Neutrophil (primary cell): Measurements from ENCODE around the gene ABCA12.

Source experiments
- H3K27ac ChIP-seq: fragments of 200-600 bp; sonication (generic); 2 replicates; pipeline ENCODE4 v1.5.1; 2016; ENCODE audit warnings: mild to moderate bottlenecking, moderate library complexity
- H3K27me3 ChIP-seq: fragments of 200-600 bp; sonication (generic); 2 replicates; pipeline ENCODE4 v1.6.0; 2016; ENCODE audit warnings: mild to moderate bottlenecking
- H3K36me3 ChIP-seq: fragments of 200-600 bp; sonication (generic); 2 replicates; pipeline ENCODE4 v1.5.1; 2017
- H3K4me1 ChIP-seq, 2 experiments: fragments of 200-600 bp in 1 of 2; sonication (generic) in 1 of 2; 1 replicate in 1 of 2; 2 replicates in 1 of 2; pipeline versions ENCODE4 v1.5.1 to v1.6.1; 2013 to 2016; ENCODE audit warnings: low read depth in 1 of 2, low read length in 1 of 2, mild to moderate bottlenecking in 1 of 2, moderate library complexity in 1 of 2; ENCODE audit not compliant: control insufficient read depth in 1 of 2, insufficient read depth in 1 of 2
- H3K4me3 ChIP-seq, 2 experiments: fragments of 200-600 bp in 1 of 2; sonication (generic) in 1 of 2; 1 replicate in 1 of 2; 2 replicates in 1 of 2; pipeline ENCODE4 v1.5.1; 2013 to 2016; ENCODE audit warnings: low read depth in 1 of 2, low read length in 1 of 2, mild to moderate bottlenecking in 1 of 2, moderate library complexity in 1 of 2
- H3K9me3 ChIP-seq: fragments of 200-600 bp; sonication (generic); 2 replicates; pipeline ENCODE4 v1.5.1; 2016
- CTCF ChIP-seq: fragments of 200-600 bp; sonication (generic); IDR thresholded peaks from 2 replicates; pipeline ENCODE4 v1.5.1; 2016; ENCODE audit warnings: antibody characterized with exemption

ABCA12 gene

GRCh38 chr2:215104226-215104625 is 34.2 kb downstream of the ABCA12 start:
- no peaks in the 10 kb centered on the region for H3K27me3 ChIP-seq
- H3K4me1 ChIP-seq = no peaks in the 10 kb centered on the region
- no peaks in the 10 kb centered on the region for H3K36me3 ChIP-seq
- no peaks in the 10 kb centered on the region for H3K9me3 ChIP-seq
- H3K4me3 ChIP-seq = no peak overlapping the region
- no peak for TF ChIP-seq CTCF
- H3K27ac ChIP-seq = no peak overlapping the region

GRCh38 chr2:215098875-215099274 is 39.6 kb downstream of the ABCA12 start:
- TF ChIP-seq CTCF = no peak
- Histone ChIP-seq H3K27ac (no peak overlapping the region), H3K36me3 (no peaks in the 10 kb centered on the region)

GRCh38 chr2:215084080-215084479 is 54.3 kb downstream of the ABCA12 start:
- H3K4me1 ChIP-seq = no peaks in the 10 kb centered on the region
- no peaks in the 10 kb centered on the region for H3K27me3 ChIP-seq
- H3K36me3 ChIP-seq = no peaks in the 10 kb centered on the region
- H3K27ac ChIP-seq = no peak overlapping the region
- no peaks in the 10 kb centered on the region for H3K9me3 ChIP-seq
- H3K4me3 ChIP-seq = no peak overlapping the region
- no peak for TF ChIP-seq CTCF

More at GRCh38 chr2:215098875-215099274, 39.6 kb downstream of the ABCA12 start:
- H3K9me3 ChIP-seq = no peaks in the 10 kb centered on the region
- no peaks in the 10 kb centered on the region for H3K27me3 ChIP-seq
- H3K4me3 ChIP-seq = no peak overlapping the region
- no peaks in the 10 kb centered on the region for H3K4me1 ChIP-seq

- no peaks in the 10 kb centered on the region for H3K36me3 ChIP-seq
- TF ChIP-seq CTCF = no peak
Observed at GRCh38 chr2:215083146-215083545, 55.3 kb downstream of the ABCA12 start.

GRCh38 chr2:215082446-215082845 is 56.0 kb downstream of the ABCA12 start:
- H3K27me3 ChIP-seq = no peaks in the 10 kb centered on the region
- H3K36me3 ChIP-seq = no peaks in the 10 kb centered on the region
- no peaks in the 10 kb centered on the region for H3K4me1 ChIP-seq
- H3K9me3 ChIP-seq = no peaks in the 10 kb centered on the region
- no peak for TF ChIP-seq CTCF
- no peak overlapping the region for H3K4me3 ChIP-seq
- H3K27ac ChIP-seq = no peak overlapping the region

More at GRCh38 chr2:215083146-215083545, 55.3 kb downstream of the ABCA12 start:
- H3K4me1 ChIP-seq = no peaks in the 10 kb centered on the region
- no peak overlapping the region for H3K27ac ChIP-seq
- H3K9me3 ChIP-seq = no peaks in the 10 kb centered on the region
- H3K4me3 ChIP-seq = no peak overlapping the region
- no peaks in the 10 kb centered on the region for H3K27me3 ChIP-seq

- no peak overlapping the region for H3K27ac ChIP-seq
- H3K4me1 ChIP-seq = no peaks in the 10 kb centered on the region
- H3K9me3 ChIP-seq = no peaks in the 10 kb centered on the region
- no peaks in the 10 kb centered on the region for H3K36me3 ChIP-seq
- H3K27me3 ChIP-seq = no peaks in the 10 kb centered on the region
- no peak for TF ChIP-seq CTCF
- H3K4me3 ChIP-seq = no peak overlapping the region
Observed at GRCh38 chr2:215080545-215080944, 57.9 kb downstream of the ABCA12 start.
